Loucy (cell line): ENCODE results near the gene SLC45A3.

Experiments used
- H2AFZ ChIP-seq: fragments of 200-600 bp; sonication (generic); 2 replicates; pipeline ENCODE4 v1.6.0; 2016; ENCODE audit warnings: antibody characterized with exemption, mild to moderate bottlenecking, low read length, moderate library complexity
- H3F3A ChIP-seq: fragments of 200-600 bp; 2 replicates; pipeline ENCODE4 v1.6.0; 2016; ENCODE audit warnings: antibody characterized with exemption, low read depth, mild to moderate bottlenecking
- H3K27me3 ChIP-seq: fragments of 200-600 bp; sonication (generic); 2 replicates; pipeline ENCODE4 v1.6.1; 2014; ENCODE audit warnings: low read length, mild to moderate bottlenecking; ENCODE audit not compliant: insufficient read depth, poor library complexity, severe bottlenecking
- H3K36me3 ChIP-seq: fragments of 200-600 bp; sonication (generic); 2 replicates; pipeline ENCODE4 v1.6.1; 2016; ENCODE audit warnings: low read length; ENCODE audit not compliant: insufficient read depth
- H3K4me1 ChIP-seq: fragments of 200-600 bp; sonication (generic); 2 replicates; pipeline ENCODE4 v1.5.1; 2014; ENCODE audit warnings: low read length, mild to moderate bottlenecking; ENCODE audit not compliant: insufficient read depth, poor library complexity, severe bottlenecking
- H3K4me2 ChIP-seq: fragments of 200-600 bp; sonication (generic); 2 replicates; pipeline ENCODE4 v1.6.0; 2014; ENCODE audit warnings: antibody characterized with exemption, low read length, low read depth, mild to moderate bottlenecking; ENCODE audit not compliant: poor library complexity, severe bottlenecking
- H3K4me3 ChIP-seq: fragments of 200-600 bp; sonication (generic); 2 replicates; pipeline ENCODE4 v1.5.1; 2014; ENCODE audit warnings: low read length, mild to moderate bottlenecking, mixed read lengths; ENCODE audit not compliant: poor library complexity, severe bottlenecking
- H3K79me2 ChIP-seq: fragments of 200-600 bp; sonication (generic); 2 replicates; pipeline ENCODE4 v1.6.1; 2014; ENCODE audit warnings: low read length; ENCODE audit not compliant: insufficient read depth
- H3K9ac ChIP-seq: fragments of 200-600 bp; sonication (generic); 2 replicates; pipeline ENCODE4 v1.6.0; 2014; ENCODE audit warnings: mild to moderate bottlenecking, low read depth, low read length, moderate library complexity; ENCODE audit not compliant: poor library complexity, severe bottlenecking
- H3K9me2 ChIP-seq: fragments of 200-600 bp; sonication (generic); replicated peaks from 2 replicates; pipeline ENCODE4 v1.6.1; 2016; ENCODE audit warnings: low read depth, low read length, mixed read lengths
- H3K9me3 ChIP-seq: fragments of 200-600 bp; sonication (generic); 2 replicates; pipeline ENCODE4 v1.6.1; 2014; ENCODE audit warnings: mild to moderate bottlenecking, antibody characterized with exemption, low read length, low read depth; ENCODE audit not compliant: insufficient read depth
- H4K20me1 ChIP-seq: fragments of 200-600 bp; sonication (generic); 2 replicates; pipeline ENCODE4 v1.6.0; 2014; ENCODE audit warnings: antibody characterized with exemption, low read length, mild to moderate bottlenecking; ENCODE audit not compliant: insufficient read depth, poor library complexity, severe bottlenecking
- CTCF ChIP-seq: fragments of 200-600 bp; sonication (generic); conservative IDR thresholded peaks from 2 replicates; pipeline ENCODE4 v1.5.1; 2014; ENCODE audit warnings: mild to moderate bottlenecking, antibody characterized with exemption, low read length
- EZH2phosphoT487 ChIP-seq: fragments of 200-600 bp; IDR thresholded peaks from 2 replicates; pipeline ENCODE4 v1.6.1; 2018; ENCODE audit warnings: antibody characterized with exemption, mild to moderate bottlenecking, moderate library complexity, borderline replicate concordance

SLC45A3 gene

GRCh38 chr1:205629751-205630150 is 50.6 kb downstream of the SLC45A3 start:
- H3K9me2 ChIP-seq = no peaks in the 10 kb centered on the region
- H3K4me1 ChIP-seq = peaks cover 54% of the 10 kb centered on the region
- peak overlapping the region; percentile 89 for H3K4me3 ChIP-seq
- peaks cover 56% of the 10 kb centered on the region for H4K20me1 ChIP-seq
- H3K27me3 ChIP-seq = no peaks in the 10 kb centered on the region
- no peak overlapping the region for H2AFZ ChIP-seq
- peaks cover 3% of the 10 kb centered on the region for H3F3A ChIP-seq
- TF ChIP-seq EZH2phosphoT487 (no peak), CTCF (no peak)
- no peaks in the 10 kb centered on the region for H3K36me3 ChIP-seq
- peak overlapping the region; percentile 95 for H3K4me2 ChIP-seq
- H3K9me3 ChIP-seq = no peaks in the 10 kb centered on the region
- peak overlapping the region; percentile 85 for H3K9ac ChIP-seq
- peaks cover 69% of the 10 kb centered on the region for H3K79me2 ChIP-seq

- H3K9me3 ChIP-seq = no peaks in the 10 kb centered on the region
- H3K4me2 ChIP-seq = peak overlapping the region; percentile 95
- no peaks in the 10 kb centered on the region for H3K9me2 ChIP-seq
- peaks cover 3% of the 10 kb centered on the region for H3F3A ChIP-seq
- H2AFZ ChIP-seq = no peak overlapping the region
- TF ChIP-seq EZH2phosphoT487 (no peak), CTCF (no peak)
- H3K27me3 ChIP-seq = no peaks in the 10 kb centered on the region
- peaks cover 66% of the 10 kb centered on the region for H4K20me1 ChIP-seq
- H3K36me3 ChIP-seq = peaks cover 14% of the 10 kb centered on the region; the same call in 1 of the 2 replicates
- peak overlapping the region; percentile 4 for H3K9ac ChIP-seq
- H3K4me1 ChIP-seq = peaks cover 56% of the 10 kb centered on the region
- H3K4me3 ChIP-seq = peak overlapping the region; percentile 89
- H3K79me2 ChIP-seq = peaks cover 84% of the 10 kb centered on the region
Observed at GRCh38 chr1:205627956-205628355, 52.4 kb downstream of the SLC45A3 start.

GRCh38 chr1:205626216-205626615 is 54.1 kb downstream of the SLC45A3 start:
- TF ChIP-seq EZH2phosphoT487 (no peak), CTCF (no peak)
- peak overlapping the region; percentile 23 for H3K4me3 ChIP-seq
- H3K4me2 ChIP-seq = peak overlapping the region; percentile 95
- no peak overlapping the region for H2AFZ ChIP-seq
- peaks cover 28% of the 10 kb centered on the region; the same call in 1 of the 2 replicates for H3K36me3 ChIP-seq
- H3K9me2 ChIP-seq = no peaks in the 10 kb centered on the region
- H3K9ac ChIP-seq = no peak overlapping the region
- H3K27me3 ChIP-seq = no peaks in the 10 kb centered on the region
- peaks cover 78% of the 10 kb centered on the region for H3K79me2 ChIP-seq
- H3K4me1 ChIP-seq = peaks cover 48% of the 10 kb centered on the region
- H3F3A ChIP-seq = peaks cover 3% of the 10 kb centered on the region
- H3K9me3 ChIP-seq = no peaks in the 10 kb centered on the region
- peaks cover 66% of the 10 kb centered on the region for H4K20me1 ChIP-seq
